ENCODE data around the gene TPCN2. TPM values are rescaled to one million over a fixed set of nuclear protein-coding genes. Genes with fewer than 3 reads are reported as not detected.
A peak's percentile ranks its signal among the peaks of the same experiment; 100 is the strongest.

Gene TPCN2
- total and polyA plus RNA-seq, 2 donors from 2014 or later: 12.9 to 22.4 TPM

- Histone ChIP-seq H3K27me3 (ENCODE audit: control insufficient read depth, insufficient read depth, low read length) (no peaks in the 10 kb centered on the region), H3K9ac (ENCODE audit: low read length in 3 of 3) (no peak overlapping the region), H3K36me3 (ENCODE audit: control insufficient read depth in 2 of 3, insufficient read depth in 3 of 3, low read length in 3 of 3) (no peaks in the 10 kb centered on the region), H3K4me1 (ENCODE audit: control insufficient read depth in 2 of 3, insufficient read depth in 2 of 3, low read depth in 1 of 3, low read length in 3 of 3) (peaks cover 0 to 12% (median 6%) of the 10 kb centered on the region in 3 donors), H3K4me3 (ENCODE audit: low read length in 3 of 3) (no peak overlapping the region), H3K9me3 (ENCODE audit: control insufficient read depth in 2 of 3, insufficient read depth in 1 of 3, low read length in 3 of 3) (no peaks in the 10 kb centered on the region), H3K27ac (ENCODE audit: low read depth in 2 of 2, low read length in 2 of 2) (no peak overlapping the region)
- no peak for FAIRE-seq
- TF ChIP-seq CTCF (IDR thresholded peaks at IDR 0.05; ENCODE audit: borderline replicate concordance, extremely low read depth, insufficient read depth): no peak
- intact Hi-C loops (cut with DNase I): loop anchor here (5.0 kb wide), 1 partner anchor 547 kb away; no protein-coding TSS in a partner anchor
- peak in 1 of 5 donors; percentile 59 for DNase-seq
Observed at GRCh38 chr11:69100454-69101114, 51.9 kb downstream of the TPCN2 start.

GRCh38 chr11:69101115-69101791, 52.5 kb downstream of the TPCN2 start:
- no peak overlapping the region for H3K4me3 ChIP-seq (ENCODE audit: low read length in 3 of 3)
- no peak overlapping the region for H3K27ac ChIP-seq (ENCODE audit: low read depth in 2 of 2, low read length in 2 of 2)
- peak; percentile 83 to 92 (median 89) for DNase-seq
- H3K9ac ChIP-seq (ENCODE audit: low read length in 3 of 3): peak overlapping the region in 1 of 3 donors; percentile 26
- no peaks in the 10 kb centered on the region for H3K9me3 ChIP-seq (ENCODE audit: control insufficient read depth in 2 of 3, insufficient read depth in 1 of 3, low read length in 3 of 3)
- peaks cover 0 to 17% (median 6%) of the 10 kb centered on the region in 3 donors for H3K4me1 ChIP-seq (ENCODE audit: control insufficient read depth in 2 of 3, insufficient read depth in 2 of 3, low read depth in 1 of 3, low read length in 3 of 3)
- intact Hi-C loops (cut with DNase I): loop anchor here (5.0 kb wide), 1 partner anchor 546 kb away; no protein-coding TSS in a partner anchor
- H3K27me3 ChIP-seq (ENCODE audit: control insufficient read depth, insufficient read depth, low read length): no peaks in the 10 kb centered on the region
- FAIRE-seq: no peak
- no peaks in the 10 kb centered on the region for H3K36me3 ChIP-seq (ENCODE audit: control insufficient read depth in 2 of 3, insufficient read depth in 3 of 3, low read length in 3 of 3)
- TF ChIP-seq CTCF (IDR thresholded peaks at IDR 0.05; ENCODE audit: borderline replicate concordance, extremely low read depth, insufficient read depth): peak; percentile 99

GRCh38 chr11:69101792-69102695, 53.3 kb downstream of the TPCN2 start:
- Histone ChIP-seq H3K27me3 (ENCODE audit: control insufficient read depth, insufficient read depth, low read length) (no peaks in the 10 kb centered on the region), H3K4me1 (ENCODE audit: control insufficient read depth in 2 of 3, insufficient read depth in 2 of 3, low read depth in 1 of 3, low read length in 3 of 3) (peaks cover 0 to 24% (median 6%) of the 10 kb centered on the region in 3 donors), H3K9ac (ENCODE audit: low read length in 3 of 3) (peak overlapping the region in 1 of 3 donors; percentile 26), H3K36me3 (ENCODE audit: control insufficient read depth in 2 of 3, insufficient read depth in 3 of 3, low read length in 3 of 3) (no peaks in the 10 kb centered on the region), H3K9me3 (ENCODE audit: control insufficient read depth in 2 of 3, insufficient read depth in 1 of 3, low read length in 3 of 3) (no peaks in the 10 kb centered on the region), H3K4me3 (ENCODE audit: low read length in 3 of 3) (no peak overlapping the region), H3K27ac (ENCODE audit: low read depth in 2 of 2, low read length in 2 of 2) (no peak overlapping the region)
- no peak for TF ChIP-seq CTCF (IDR thresholded peaks at IDR 0.05; ENCODE audit: borderline replicate concordance, extremely low read depth, insufficient read depth)
- no peak for FAIRE-seq
- DNase-seq: peak in 2 of 5 donors; percentile 54 to 75
- intact Hi-C loops (cut with DNase I): loop anchor here (5.0 kb wide), 1 partner anchor 545 kb away; no protein-coding TSS in a partner anchor
